Gastroesophageal sphincter (tissue), 4 donors: Measurements from ENCODE around the gene ZBTB46. TPM values are rescaled to one million over a fixed set of nuclear protein-coding genes. Genes with fewer than 3 reads are reported as not detected.
"Not testable (repeated sequence)": the region's sequence is repeated elsewhere in the genome, so short reads cannot be mapped to it uniquely, and the experiment has no call there.

Experiments used
- ATAC-seq: fragments of 150-250 bp; one replicate; pipeline ENCODE4 v1.9.1; 2016; ENCODE audit warnings: mild to moderate bottlenecking, moderate library complexity
- H3K27ac ChIP-seq, 4 donors: fragments of 200-600 bp; sonication (generic) in 3 of 4; 1 replicate in 3 of 4; 2 replicates in 1 of 4; pipeline ENCODE4 v1.5.1; 2016 to 2019
- H3K27me3 ChIP-seq: fragments of 200-600 bp; sonication (generic); one replicate; pipeline ENCODE4 v1.5.1; 2019
- H3K36me3 ChIP-seq, 2 donors: fragments of 200-600 bp; sonication (generic); one replicate each; pipeline ENCODE4 v1.5.1; 2019; ENCODE audit warnings: control low read depth in 1 of 2
- H3K4me1 ChIP-seq, 3 donors: fragments of 200-600 bp; sonication (generic); 1 replicate in 2 of 3; 2 replicates in 1 of 3; pipeline ENCODE4 v1.5.1; 2016 to 2019; ENCODE audit warnings: control low read depth in 2 of 3
- H3K4me3 ChIP-seq, 2 donors: fragments of 200-600 bp; sonication (generic); one replicate each; pipeline ENCODE4 v1.5.1; 2019; ENCODE audit warnings: mild to moderate bottlenecking in 1 of 2, moderate library complexity in 1 of 2
- H3K9me3 ChIP-seq, 3 donors: fragments of 200-600 bp; sonication (generic); one replicate each; pipeline ENCODE4 v1.5.1; 2017 to 2019; ENCODE audit warnings: control low read depth in 2 of 3
- CTCF ChIP-seq, 4 experiments: fragments of 200-600 bp in 2 of 4; fragments of 450-650 bp in 2 of 4; sonication (generic) in 1 of 4; IDR thresholded peaks; one replicate each; pipeline ENCODE4 v1.5.1; 2017 to 2019; ENCODE audit warnings: antibody characterized with exemption in 4 of 4, mild to moderate bottlenecking in 2 of 4, moderate library complexity in 2 of 4
- EP300 ChIP-seq: sonication (generic); formaldehyde crosslinking; IDR thresholded peaks from one replicate; pipeline ENCODE4 v1.6.1; 2017; ENCODE audit warnings: antibody characterized with exemption, mild to moderate bottlenecking
- POLR2A ChIP-seq, 2 donors: fragments of 450-650 bp; IDR thresholded peaks; one replicate each; pipeline ENCODE4 v1.6.1; 2017; ENCODE audit warnings: antibody characterized with exemption in 2 of 2, mild to moderate bottlenecking in 2 of 2, moderate library complexity in 1 of 2
- POLR2AphosphoS5 ChIP-seq: sonication (generic); formaldehyde crosslinking; IDR thresholded peaks from one replicate; pipeline ENCODE4 v1.6.1; 2017; ENCODE audit warnings: antibody characterized with exemption
- WGBS, 2 donors: methylation state at CpG; one replicate each; pipeline ENCODE4 v1.1.5; 2018; ENCODE audit warnings: low coverage in 1 of 2; 5-methylcytosine and 5-hydroxymethylcytosine counted together
- total RNA-seq, 4 donors: library from RNA; depleted of rRNA; stranded (reverse); fragments of >200 nt; gene quantifications; one replicate each; pipeline ENCODE4 v1.1.0, GENCODE V29; 2016

Gene ZBTB46
- total RNA-seq, 4 donors from 2014 or later, result 8.1 to 13.8 (median 10.2) TPM

- no peak for TF ChIP-seq CTCF (IDR thresholded peaks at IDR 0.05)
- no peak for TF ChIP-seq POLR2A (IDR thresholded peaks at IDR 0.05)
- TF ChIP-seq POLR2AphosphoS5, result peak; percentile 79
- no peak for TF ChIP-seq EP300
- peak; percentile 83 for ATAC-seq
Observed at GRCh38 chr20:63873477-63873971, 42.5 kb upstream of the ZBTB46 start.

GRCh38 chr20:63868264-63868663 is 37.2 kb upstream of the ZBTB46 start:
- Histone ChIP-seq H3K4me1 (peaks cover 0 to 50% (median 17%) of the 10 kb centered on the region in 3 donors), H3K4me3 (no peak overlapping the region), H3K27me3 (no peaks in the 10 kb centered on the region), H3K27ac (no peak overlapping the region), H3K36me3 (peaks cover 0 to 55% of the 10 kb centered on the region in 2 donors), H3K9me3 (no peaks in the 10 kb centered on the region)
- TF ChIP-seq POLR2A (IDR thresholded peaks at IDR 0.05), result no peak
- no peak for TF ChIP-seq EP300
- no peak for TF ChIP-seq POLR2AphosphoS5
- no peak for TF ChIP-seq CTCF (IDR thresholded peaks at IDR 0.05)
- WGBS, 2 donors, result 88 to 89% methylated on average over 1 to 5 of the region's 5 CpGs
- no peak for ATAC-seq

More at GRCh38 chr20:63873477-63873971, 42.5 kb upstream of the ZBTB46 start:
- Histone ChIP-seq H3K36me3 (peaks cover 0 to 100% of the 10 kb centered on the region in 2 donors), H3K27ac (peak overlapping the region in 3 of 4 donors; percentile 54 to 77 (median 69)), H3K4me1 (peaks cover 0 to 13% (median 0%) of the 10 kb centered on the region in 3 donors), H3K4me3 (no peak overlapping the region), H3K9me3 (no peaks in the 10 kb centered on the region), H3K27me3 (no peaks in the 10 kb centered on the region)
- WGBS, 2 donors, result 56 to 60% methylated on average over 1 to 3 of the region's 14 CpGs

- not testable (repeated sequence) for H3K27ac ChIP-seq, H3K27me3 ChIP-seq, H3K9me3 ChIP-seq, ATAC-seq, H3K4me3 ChIP-seq
- 88 to 89% methylated on average over 5 of the region's 13 CpGs for WGBS, 2 donors
- Histone ChIP-seq H3K36me3 (peaks cover 0 to 52% of the 10 kb centered on the region in 2 donors), H3K4me1 (peaks cover 0 to 55% (median 19%) of the 10 kb centered on the region in 3 donors)
Observed at GRCh38 chr20:63867042-63867441, 36.0 kb upstream of the ZBTB46 start.

- TF ChIP-seq POLR2AphosphoS5 (peak; percentile 94), POLR2A (IDR thresholded peaks at IDR 0.05) (peak; percentile 94 to 96), CTCF (IDR thresholded peaks at IDR 0.05) (no peak)
- Histone ChIP-seq H3K9me3 (no peaks in the 10 kb centered on the region), H3K27ac (peak within 1 kb of the TSS; percentile 86 to 99 (median 96)), H3K4me3 (peak within 1 kb of the TSS; percentile 71 to 95), H3K36me3 (peaks cover 0 to 44% of the 10 kb centered on the region in 2 donors), H3K4me1 (peaks cover 0 to 55% (median 19%) of the 10 kb centered on the region in 3 donors), H3K27me3 (no peaks in the 10 kb centered on the region)
- peak; percentile 93 for ATAC-seq
- 0% methylated on average over 1 to 7 of the region's 68 CpGs for WGBS, 2 donors
Observed at GRCh38 chr20:63864978-63865640, 34.0 kb upstream of the ZBTB46 start, which contains the start of gene TPD52L2. TSS of gene TPD52L2 (plus strand) at chr20:63865270. CDS start at chr20:63865366, 96 bp downstream.

- 0 to 2% methylated on average over 1 to 10 of the region's 25 CpGs for WGBS, 2 donors
Observed at GRCh38 chr20:63864545-63864977, 33.5 kb upstream of the ZBTB46 start.

More at GRCh38 chr20:63864545-63864977, 33.5 kb upstream of the ZBTB46 start:
- Histone ChIP-seq H3K27ac (peak overlapping the region; percentile 65 to 99 (median 96)), H3K27me3 (no peaks in the 10 kb centered on the region), H3K4me1 (peaks cover 0 to 56% (median 19%) of the 10 kb centered on the region in 3 donors), H3K9me3 (no peaks in the 10 kb centered on the region), H3K36me3 (peaks cover 0 to 39% of the 10 kb centered on the region in 2 donors), H3K4me3 (peak overlapping the region; percentile 52 to 95)
- TF ChIP-seq POLR2A (IDR thresholded peaks at IDR 0.05) (no peak), POLR2AphosphoS5 (no peak), EP300 (no peak), CTCF (IDR thresholded peaks at IDR 0.05) (no peak)
- no peak for ATAC-seq
